HUES48 (cell line): ENCODE measurements around the gene BMPR1B.

Source experiments
- H3K27ac ChIP-seq: one replicate; pipeline ENCODE4 v1.7.0; 2013; ENCODE audit warnings: low read depth, low read length, inconsistent platforms
- H3K27me3 ChIP-seq: 2 replicates; pipeline ENCODE4 v1.6.1; 2013; ENCODE audit warnings: mild to moderate bottlenecking, low read length; ENCODE audit not compliant: control insufficient read depth, insufficient read depth
- H3K36me3 ChIP-seq: 2 replicates; pipeline ENCODE4 v1.6.1; 2013; ENCODE audit warnings: low read length; ENCODE audit not compliant: control insufficient read depth, insufficient read depth
- H3K4me1 ChIP-seq: 2 replicates; pipeline ENCODE4 v1.6.1; 2013; ENCODE audit warnings: mild to moderate bottlenecking, low read length; ENCODE audit not compliant: control insufficient read depth, insufficient read depth
- H3K4me3 ChIP-seq: 2 replicates; pipeline ENCODE4 v1.5.1; 2013; ENCODE audit warnings: mild to moderate bottlenecking, low read depth, low read length
- H3K9ac ChIP-seq: 2 replicates; pipeline ENCODE4 v1.6.1; 2013; ENCODE audit warnings: mild to moderate bottlenecking, low read depth, low read length, moderate library complexity
- H3K9me3 ChIP-seq: 2 replicates; pipeline ENCODE4 v1.6.1; 2013; ENCODE audit warnings: low read length; ENCODE audit not compliant: control insufficient read depth, insufficient read depth

Gene BMPR1B

DNA sequence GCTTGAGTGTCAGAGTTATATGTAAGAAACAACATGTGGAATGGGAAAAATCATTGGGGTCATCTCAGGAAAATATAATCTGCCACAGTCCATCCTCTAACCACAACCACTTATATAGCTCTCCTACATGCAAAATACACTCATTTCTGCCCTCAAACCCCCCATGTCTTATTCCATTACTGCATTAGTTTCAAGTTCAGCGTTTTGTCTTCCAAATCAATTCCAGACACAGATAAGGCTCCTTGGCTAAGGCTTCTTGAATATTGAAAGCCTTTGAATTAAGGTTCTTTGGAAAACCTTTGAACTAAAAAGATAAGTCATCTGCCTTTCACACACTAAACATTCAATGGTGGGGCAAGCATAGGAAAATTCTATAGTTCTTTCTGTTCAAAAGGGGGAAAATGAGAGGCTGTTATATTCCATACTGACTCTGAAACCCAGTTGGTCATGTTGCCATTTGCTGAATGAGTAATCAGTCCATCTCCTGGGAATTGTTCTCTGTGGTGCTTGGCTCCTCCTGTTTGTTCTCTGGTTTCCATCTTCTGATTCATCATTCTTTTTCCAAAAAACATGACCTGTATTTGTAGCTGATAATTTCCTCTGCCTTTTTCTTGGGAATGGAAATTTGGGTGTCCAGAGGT, 218.7 kb downstream of the BMPR1B start:
- Histone ChIP-seq H3K27ac (no peak overlapping the region), H3K4me3 (no peak overlapping the region), H3K9me3 (no peaks in the 10 kb centered on the region), H3K4me1 (no peaks in the 10 kb centered on the region), H3K27me3 (no peaks in the 10 kb centered on the region), H3K36me3 (no peaks in the 10 kb centered on the region), H3K9ac (no peak overlapping the region)

DNA sequence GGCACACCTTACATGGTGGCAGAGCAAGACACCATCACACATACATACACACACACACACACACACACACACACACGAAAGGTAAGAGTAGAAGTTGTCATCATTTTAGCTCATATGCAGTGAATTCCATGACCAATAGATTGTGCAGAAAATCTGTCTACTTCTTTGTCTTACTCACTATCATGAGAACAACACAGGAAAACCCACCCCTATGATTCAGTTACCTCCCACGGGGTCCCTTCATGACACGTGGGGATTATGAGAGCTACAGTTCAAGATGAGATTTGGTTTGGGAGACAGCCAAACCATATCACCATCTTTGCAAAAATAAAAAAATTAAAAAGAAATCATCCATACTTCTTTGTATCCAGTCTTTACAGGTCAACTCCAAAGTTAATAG, 221.1 kb downstream of the BMPR1B start:
- Histone ChIP-seq H3K9ac (no peak overlapping the region), H3K4me3 (no peak overlapping the region), H3K36me3 (no peaks in the 10 kb centered on the region), H3K4me1 (no peaks in the 10 kb centered on the region), H3K27me3 (no peaks in the 10 kb centered on the region), H3K27ac (no peak overlapping the region), H3K9me3 (no peaks in the 10 kb centered on the region)

DNA sequence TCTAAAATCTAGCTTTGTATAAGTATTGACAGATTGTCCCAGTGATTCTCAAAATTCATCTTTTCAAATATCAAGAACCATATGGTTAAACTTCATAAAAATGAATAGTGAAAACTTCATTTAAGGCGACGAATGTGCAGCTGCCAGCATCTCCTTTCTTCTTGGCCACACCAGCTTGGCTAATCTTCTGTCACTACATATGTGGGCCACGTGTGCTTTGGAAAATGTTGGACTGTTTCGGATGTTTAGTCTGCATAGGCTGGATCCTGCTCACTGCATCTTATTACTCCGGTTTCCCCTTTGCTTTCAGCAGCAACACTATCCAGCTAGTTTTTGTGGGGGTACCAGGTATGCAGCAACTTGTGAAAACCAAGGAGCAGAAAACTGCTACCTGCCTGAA, 221.9 kb downstream of the BMPR1B start:
- no peak overlapping the region for H3K27ac ChIP-seq
- no peak overlapping the region for H3K9ac ChIP-seq
- H3K36me3 ChIP-seq, result no peaks in the 10 kb centered on the region
- H3K27me3 ChIP-seq, result no peaks in the 10 kb centered on the region
- H3K4me1 ChIP-seq, result no peaks in the 10 kb centered on the region
- H3K4me3 ChIP-seq, result no peak overlapping the region
- no peaks in the 10 kb centered on the region for H3K9me3 ChIP-seq

DNA sequence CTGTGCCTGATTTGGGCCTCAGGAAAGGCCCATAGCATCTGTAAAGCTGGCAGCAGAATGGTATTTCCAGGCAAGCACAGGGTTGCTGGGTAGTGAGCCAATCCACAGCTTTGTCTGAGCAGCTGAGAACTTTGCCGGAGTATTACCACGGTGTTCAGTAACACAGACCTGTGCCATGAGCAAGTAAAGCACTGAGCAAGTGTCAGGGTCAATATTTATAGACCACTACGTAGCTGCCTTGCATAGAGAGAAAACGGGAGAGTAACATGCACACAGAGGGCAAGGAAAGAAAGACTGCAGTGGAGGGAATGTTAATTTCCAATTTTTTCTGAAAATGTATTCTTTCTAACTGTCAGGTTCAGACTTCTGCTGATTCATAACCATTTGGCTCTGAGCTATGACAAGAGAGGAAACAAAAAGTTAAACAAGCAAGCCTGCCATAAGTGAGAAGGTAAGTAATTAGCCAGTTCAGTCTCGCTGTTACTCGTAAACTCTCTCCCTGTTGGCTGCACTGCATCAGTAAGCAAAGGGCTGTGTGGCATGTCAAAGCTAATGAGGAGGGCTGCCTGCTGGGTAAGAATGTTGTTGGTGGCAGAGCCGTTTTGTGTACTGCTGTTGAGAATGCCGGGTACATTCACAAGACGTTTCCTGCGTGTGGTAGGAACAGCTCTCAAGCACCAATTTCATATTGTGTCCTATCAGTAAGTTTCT, 238.1 kb downstream of the BMPR1B start:
- H3K4me3 ChIP-seq, result no peak overlapping the region
- H3K36me3 ChIP-seq, result no peaks in the 10 kb centered on the region
- H3K9me3 ChIP-seq, result no peaks in the 10 kb centered on the region
- no peaks in the 10 kb centered on the region for H3K27me3 ChIP-seq
- peaks cover 12% of the 10 kb centered on the region for H3K4me1 ChIP-seq
- no peak overlapping the region for H3K27ac ChIP-seq
- H3K9ac ChIP-seq, result no peak overlapping the region

DNA sequence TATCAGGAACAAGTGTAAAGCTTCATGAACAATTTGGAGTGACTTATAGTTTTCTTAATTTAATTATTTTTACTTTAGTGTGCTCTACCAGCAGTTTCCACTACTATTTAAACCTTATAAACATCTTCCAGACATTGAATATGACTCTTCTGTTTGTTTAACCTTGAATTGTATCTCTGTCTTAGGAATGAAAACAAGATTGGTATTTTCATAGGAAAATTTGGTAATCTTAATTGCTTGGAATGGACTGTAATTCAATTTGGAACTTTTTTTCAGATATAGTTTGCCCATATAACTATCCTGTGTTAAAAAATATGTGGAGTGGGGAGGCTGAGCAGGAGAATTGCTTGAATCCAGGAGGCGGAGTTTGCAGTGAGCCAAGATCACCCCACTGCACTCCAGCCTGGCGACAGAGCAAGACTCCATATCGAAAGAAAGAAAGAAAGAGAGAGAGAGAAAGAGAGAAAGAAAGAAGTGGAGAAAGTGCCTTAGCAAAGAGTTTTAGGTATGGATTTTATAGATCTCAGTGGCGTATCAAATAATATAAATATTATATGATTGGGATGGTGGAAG, 242.4 kb downstream of the BMPR1B start:
- H3K9ac ChIP-seq, result no peak overlapping the region
- H3K27me3 ChIP-seq, result no peaks in the 10 kb centered on the region
- H3K4me3 ChIP-seq, result no peak overlapping the region
- H3K27ac ChIP-seq, result no peak overlapping the region
- no peaks in the 10 kb centered on the region for H3K9me3 ChIP-seq
- H3K4me1 ChIP-seq, result peaks cover 12% of the 10 kb centered on the region
- H3K36me3 ChIP-seq, result no peaks in the 10 kb centered on the region

DNA sequence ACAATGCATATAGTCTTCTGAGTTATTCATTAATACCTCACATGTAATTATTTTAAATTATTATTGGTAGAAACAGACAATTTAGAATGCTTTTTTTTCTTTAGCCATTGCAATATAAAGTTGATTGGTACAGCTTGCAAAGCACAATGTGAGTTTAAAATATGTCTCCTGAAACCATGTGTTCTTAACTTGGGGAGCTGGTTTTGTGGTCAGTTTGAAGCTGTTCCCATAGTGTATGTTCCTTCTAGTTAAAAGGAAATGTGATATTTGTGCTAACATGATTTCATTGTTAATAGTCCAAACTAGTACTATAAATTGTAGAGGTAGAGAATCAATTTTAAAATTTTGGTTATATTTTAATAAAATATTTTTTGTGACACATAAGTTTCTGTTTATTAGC, 247.2 kb downstream of the BMPR1B start:
- no peaks in the 10 kb centered on the region for H3K9me3 ChIP-seq
- no peaks in the 10 kb centered on the region for H3K27me3 ChIP-seq
- H3K4me3 ChIP-seq, result no peak overlapping the region
- no peaks in the 10 kb centered on the region for H3K4me1 ChIP-seq
- no peaks in the 10 kb centered on the region for H3K36me3 ChIP-seq
- H3K27ac ChIP-seq, result no peak overlapping the region
- no peak overlapping the region for H3K9ac ChIP-seq

DNA sequence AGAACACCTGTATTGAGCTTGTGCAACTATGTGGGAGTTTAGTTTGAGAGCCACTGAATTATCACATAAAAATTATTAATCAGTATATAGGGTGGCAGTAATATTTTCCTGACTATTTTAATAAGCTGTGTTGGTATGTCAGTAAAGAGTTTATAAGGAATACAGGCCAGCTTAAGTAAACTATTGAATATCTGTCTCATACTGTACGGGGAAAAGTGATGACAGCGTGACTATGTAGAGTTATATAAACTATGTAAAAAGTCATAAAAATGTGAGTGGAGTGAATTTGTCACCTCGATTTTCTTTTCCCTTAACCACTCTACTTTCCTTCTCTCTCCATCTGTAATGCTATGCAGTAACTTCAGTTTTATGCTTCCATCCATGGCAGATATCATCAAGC, 250.2 kb downstream of the BMPR1B start:
- Histone ChIP-seq H3K9ac (no peak overlapping the region), H3K4me3 (no peak overlapping the region), H3K9me3 (no peaks in the 10 kb centered on the region), H3K27ac (no peak overlapping the region), H3K36me3 (no peaks in the 10 kb centered on the region), H3K4me1 (no peaks in the 10 kb centered on the region), H3K27me3 (no peaks in the 10 kb centered on the region)

DNA sequence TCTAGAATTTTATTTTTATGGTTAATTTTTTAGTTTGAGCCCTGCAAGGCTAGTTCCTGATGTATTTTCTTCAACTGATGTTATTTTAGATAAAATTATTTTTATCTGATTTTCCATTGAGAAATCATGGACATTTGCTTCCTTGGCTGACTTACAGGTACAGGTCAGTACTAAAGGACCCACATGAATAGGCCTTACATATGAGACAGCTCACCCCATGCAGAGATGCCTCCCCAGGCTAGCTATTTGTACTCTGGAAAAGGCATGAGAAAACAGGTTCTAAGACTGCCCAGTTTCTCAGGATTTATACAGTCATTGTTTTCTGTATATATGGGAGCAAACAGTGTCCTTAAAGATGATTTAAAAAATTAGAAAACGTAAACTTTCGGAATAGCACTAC, 255.5 kb downstream of the BMPR1B start:
- Histone ChIP-seq H3K9ac (no peak overlapping the region), H3K9me3 (no peaks in the 10 kb centered on the region), H3K27ac (no peak overlapping the region), H3K4me3 (no peak overlapping the region), H3K27me3 (no peaks in the 10 kb centered on the region), H3K4me1 (no peaks in the 10 kb centered on the region), H3K36me3 (no peaks in the 10 kb centered on the region)

DNA sequence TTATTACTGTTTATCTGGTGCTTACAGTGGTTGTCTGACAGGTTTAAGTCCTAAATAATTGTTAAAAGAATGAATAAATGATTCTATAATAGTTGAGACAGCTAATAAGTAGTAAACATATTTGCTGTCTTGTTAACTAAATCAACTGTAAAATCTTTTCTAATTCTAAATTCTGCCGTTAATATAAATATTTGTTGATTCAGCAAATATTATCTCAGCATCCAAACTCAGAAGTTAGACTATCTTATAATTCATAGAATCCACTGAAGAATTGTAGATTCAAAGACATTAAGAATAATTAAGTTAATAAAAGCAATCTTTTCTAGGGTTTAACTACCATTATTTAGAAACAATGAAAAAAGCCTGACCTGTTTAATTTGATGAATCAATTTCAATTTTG, 256.3 kb downstream of the BMPR1B start:
- Histone ChIP-seq H3K36me3 (no peaks in the 10 kb centered on the region), H3K9me3 (no peaks in the 10 kb centered on the region), H3K4me1 (no peaks in the 10 kb centered on the region), H3K27me3 (no peaks in the 10 kb centered on the region), H3K27ac (no peak overlapping the region), H3K9ac (no peak overlapping the region), H3K4me3 (no peak overlapping the region)

DNA sequence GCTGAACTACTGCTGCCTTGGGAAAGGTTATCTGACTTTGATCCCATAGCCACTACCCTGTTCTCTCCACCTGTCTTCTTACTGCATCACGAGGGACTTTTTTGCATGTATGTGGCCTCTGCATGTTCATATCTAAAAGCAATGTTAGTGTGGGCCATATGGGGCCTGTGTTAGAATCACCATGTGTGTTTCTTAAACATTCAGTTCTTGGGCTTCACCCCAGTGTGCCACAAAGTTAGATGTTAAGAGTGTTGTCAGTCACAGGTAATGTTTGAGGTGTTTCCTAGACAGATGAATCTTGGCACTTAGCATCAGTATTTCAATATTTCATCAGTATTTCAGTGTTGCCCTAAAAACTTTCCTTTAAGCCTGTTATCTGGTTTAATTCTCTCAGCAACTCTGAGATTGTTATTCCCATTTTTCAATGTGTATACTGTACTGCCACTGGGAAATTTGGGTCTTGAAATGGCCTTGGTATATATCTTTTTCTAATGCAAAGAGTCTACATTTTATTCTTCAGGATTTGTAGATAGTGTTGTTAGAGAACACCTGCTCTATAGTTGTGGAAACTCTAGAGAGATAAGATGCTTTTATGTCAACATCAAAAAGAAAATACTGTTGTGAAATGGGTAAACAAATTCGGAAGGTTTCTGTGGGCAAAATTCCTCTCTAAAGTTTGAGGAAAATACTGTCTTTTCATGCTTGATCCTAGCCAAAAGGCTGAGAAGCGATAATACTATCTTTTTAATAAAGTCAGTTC, 259.7 kb downstream of the BMPR1B start:
- no peaks in the 10 kb centered on the region for H3K36me3 ChIP-seq
- H3K4me1 ChIP-seq, result no peaks in the 10 kb centered on the region
- H3K4me3 ChIP-seq, result no peak overlapping the region
- no peaks in the 10 kb centered on the region for H3K9me3 ChIP-seq
- no peak overlapping the region for H3K9ac ChIP-seq
- no peaks in the 10 kb centered on the region for H3K27me3 ChIP-seq
- H3K27ac ChIP-seq, result no peak overlapping the region

DNA sequence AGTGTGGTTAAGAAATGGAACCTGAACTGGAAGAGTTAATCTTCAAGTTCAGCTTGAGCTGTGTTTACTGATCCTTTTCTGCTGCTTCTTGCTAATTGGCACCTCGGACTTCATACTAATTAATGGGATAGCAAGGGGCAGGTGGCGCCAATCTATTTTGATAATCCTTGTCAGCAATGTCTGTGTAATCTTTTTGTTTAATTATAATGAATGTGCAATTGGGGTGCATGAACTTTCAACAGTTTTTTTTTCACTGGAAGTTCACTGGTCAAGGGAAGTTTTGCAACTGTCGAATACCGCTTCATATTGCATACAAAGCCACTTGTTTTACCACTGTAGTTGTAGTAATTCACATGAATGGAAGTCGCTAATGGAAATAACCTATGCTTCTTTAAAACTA, 261.0 kb downstream of the BMPR1B start:
- no peaks in the 10 kb centered on the region for H3K4me1 ChIP-seq

More for the DNA sequence above, 261.0 kb downstream of the BMPR1B start:
- H3K27ac ChIP-seq, result no peak overlapping the region
- no peaks in the 10 kb centered on the region for H3K36me3 ChIP-seq
- H3K4me3 ChIP-seq, result no peak overlapping the region
- H3K9me3 ChIP-seq, result no peaks in the 10 kb centered on the region
- H3K27me3 ChIP-seq, result no peaks in the 10 kb centered on the region
- H3K9ac ChIP-seq, result no peak overlapping the region
